GM20431 (cell line): Measurements from ENCODE around the gene PRSS22.

Experiments used
- in situ Hi-C: fragments of 300-500 bp; cut with MseI, MboI; formaldehyde crosslinking; loops from one replicate; pipeline ENCODE4 v1.15.0; 2020; ENCODE audit warnings: low sequenced_read_pairs; ENCODE audit not compliant: unreplicated experiment

PRSS22 gene

DNA sequence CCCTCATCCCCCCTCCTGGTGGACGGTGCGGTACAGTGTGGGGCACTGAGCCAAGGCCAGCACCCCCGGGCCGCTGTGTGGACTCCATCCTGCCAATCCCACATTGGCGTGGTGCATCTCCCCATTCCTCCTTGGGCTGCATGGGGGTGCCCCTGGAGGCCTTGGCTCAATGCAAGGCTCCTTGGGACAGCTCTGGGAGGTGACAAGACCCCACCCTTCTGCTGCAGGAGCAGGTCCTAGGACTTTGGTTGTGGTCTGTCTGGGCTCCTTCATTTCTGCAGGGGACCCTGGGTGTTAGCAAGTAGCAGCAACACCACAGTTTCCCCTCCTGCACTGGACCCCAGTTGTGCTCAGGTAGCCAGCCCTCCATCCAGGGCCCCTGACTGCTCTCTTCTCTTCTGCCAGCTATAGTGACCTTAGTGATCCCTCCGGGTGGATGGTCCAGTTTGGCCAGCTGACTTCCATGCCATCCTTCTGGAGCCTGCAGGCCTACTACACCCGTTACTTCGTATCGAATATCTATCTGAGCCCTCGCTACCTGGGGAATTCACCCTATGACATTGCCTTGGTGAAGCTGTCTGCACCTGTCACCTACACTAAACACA, 39.6 kb downstream of the PRSS22 start:
- in situ Hi-C loops: no loop called here

DNA sequence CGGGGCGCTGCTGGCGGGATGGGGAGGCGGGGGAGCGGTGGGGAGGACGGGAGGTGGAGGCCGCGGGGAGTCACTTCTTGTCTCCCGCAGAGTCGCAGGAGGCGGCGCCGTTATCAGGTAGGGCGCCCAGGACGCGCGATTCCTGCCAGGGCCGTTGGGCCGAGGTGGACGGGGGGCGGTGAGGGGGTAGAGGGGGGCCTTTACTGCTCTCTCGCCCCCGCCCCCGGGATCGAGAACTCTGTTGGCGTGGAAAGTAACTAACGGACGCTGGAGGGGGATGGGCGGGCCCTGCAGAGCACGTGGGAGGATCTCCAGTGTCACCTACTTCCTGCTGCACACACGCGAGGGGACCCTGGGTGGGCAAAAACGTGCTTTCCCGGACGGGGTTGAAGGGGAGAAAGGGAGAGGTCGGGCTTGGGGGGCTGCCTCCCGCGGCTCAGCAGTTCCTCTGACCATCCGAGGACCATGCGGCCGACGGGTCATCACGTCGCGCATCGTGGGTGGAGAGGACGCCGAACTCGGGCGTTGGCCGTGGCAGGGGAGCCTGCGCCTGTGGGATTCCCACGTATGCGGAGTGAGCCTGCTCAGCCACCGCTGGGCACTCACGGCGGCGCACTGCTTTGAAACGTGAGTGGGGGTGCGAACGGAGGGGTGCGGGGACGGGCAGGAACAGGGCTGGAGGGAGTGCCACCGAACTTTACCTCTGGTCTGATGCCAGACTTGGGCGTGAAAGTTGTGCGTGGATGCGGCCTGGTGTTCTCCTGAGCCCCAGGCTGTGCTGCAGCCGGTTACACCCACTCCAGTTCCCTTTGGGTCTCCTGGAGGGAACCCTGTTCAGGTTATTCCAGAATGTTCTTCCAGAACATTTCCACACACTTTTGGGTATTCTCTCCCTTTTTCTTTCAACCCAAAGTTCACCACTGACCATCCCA, 40.4 kb downstream of the PRSS22 start:
- in situ Hi-C loops: no loop called here

DNA sequence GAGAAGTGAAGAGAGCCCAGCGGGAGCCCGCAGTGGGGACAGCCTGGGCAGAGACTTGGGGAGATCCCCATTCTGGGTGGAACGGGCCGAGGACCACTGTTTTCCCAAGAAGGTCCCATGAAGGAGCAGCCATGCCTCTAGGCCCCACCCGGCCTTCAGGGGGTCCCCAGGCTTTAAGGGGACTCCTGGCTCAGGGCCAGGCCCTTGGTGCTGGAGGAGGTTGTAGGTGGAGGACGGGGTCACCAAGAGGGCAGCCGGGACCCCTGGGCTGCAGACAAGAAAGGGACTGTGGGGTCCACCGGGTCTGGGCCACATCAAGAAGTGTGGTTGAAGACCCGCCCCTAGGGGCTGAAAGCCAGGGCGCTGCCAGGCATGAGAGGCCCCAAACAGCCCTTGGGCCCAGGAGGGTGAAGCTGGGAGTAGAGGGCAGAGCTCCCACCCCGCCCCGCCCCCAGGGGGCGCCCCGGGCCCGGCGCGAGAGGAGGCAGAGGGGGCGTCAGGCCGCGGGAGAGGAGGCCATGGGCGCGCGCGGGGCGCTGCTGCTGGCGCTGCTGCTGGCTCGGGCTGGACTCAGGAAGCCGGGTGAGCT, 41.1 kb downstream of the PRSS22 start, which contains the start of gene PRSS21:
Gene PRSS21, plus strand, starts transcription at position 487 of the 589 bp plus-strand sequence. Its CDS starts 32 bp downstream, at position 519.
- in situ Hi-C loops: no loop called here

- in situ Hi-C loops: no loop called here
Observed at GRCh38 chr16:2815299-2815771, 42.6 kb downstream of the PRSS22 start.

GRCh38 chr16:2814551-2815298, 43.2 kb downstream of the PRSS22 start:
- in situ Hi-C loops: no loop called here

- in situ Hi-C loops: no loop called here
Observed at GRCh38 chr16:2813771-2814221, 44.2 kb downstream of the PRSS22 start.

DNA sequence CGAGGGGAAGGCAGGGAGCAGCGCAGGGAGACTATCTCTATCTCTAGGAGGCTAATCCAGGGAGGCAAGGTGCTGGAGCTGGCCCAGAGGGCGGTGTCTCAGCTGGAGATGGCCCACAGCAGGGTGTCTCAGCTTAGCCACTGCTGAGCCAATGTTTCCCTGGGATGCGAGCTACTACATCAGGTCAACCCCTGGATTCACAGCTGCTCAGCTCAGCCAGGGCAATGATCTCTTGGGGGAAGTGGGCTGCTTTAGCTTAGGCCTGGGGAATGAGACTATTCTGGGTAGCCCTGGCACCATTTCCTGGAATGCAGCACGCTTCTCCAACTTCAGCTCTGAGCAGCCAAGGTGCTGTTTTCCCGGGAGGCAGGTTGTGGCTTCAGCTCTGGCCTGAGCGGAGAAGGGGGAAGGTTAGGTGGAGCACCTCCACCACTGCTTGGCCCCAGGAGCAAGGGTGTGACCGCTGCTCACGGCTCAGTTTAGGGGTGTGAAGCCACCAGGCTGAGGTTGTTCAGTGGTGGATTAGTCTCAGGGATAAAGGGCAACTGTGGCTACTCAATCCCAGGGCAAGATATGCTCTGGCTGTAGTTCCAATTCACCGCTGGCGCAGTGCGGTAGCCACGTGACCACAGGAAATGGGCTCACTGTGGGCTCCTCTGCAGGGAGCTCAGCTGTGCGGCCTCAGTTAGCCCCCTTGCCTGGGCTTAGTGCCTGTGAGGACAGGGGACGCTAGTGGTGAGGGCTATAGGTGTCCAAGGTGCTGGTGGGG, 46.1 kb downstream of the PRSS22 start:
- in situ Hi-C loops: no loop called here

GRCh38 chr16:2810651-2811050, 47.3 kb downstream of the PRSS22 start:
- in situ Hi-C loops: no loop called here

- in situ Hi-C loops: no loop called here
Observed at GRCh38 chr16:2809149-2809760, 48.7 kb downstream of the PRSS22 start.

DNA sequence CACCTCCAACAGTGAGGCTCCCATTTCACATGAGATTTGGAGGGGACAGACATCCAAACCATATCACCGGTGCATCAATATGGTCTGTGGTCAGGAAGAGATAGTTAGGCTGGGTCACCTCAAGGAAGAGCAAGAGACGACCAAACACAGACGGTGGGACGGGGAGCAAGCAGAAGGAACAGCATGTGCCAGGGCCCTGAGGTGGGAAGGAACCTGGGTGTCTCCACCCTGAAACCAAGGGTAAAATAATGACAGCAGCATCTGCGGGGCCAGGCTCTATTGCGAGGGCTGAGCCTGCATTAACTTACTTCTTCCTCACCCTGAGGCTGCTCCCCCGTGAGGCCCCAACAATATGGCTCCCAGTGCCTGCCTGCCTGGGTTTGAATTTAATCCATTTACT, 49.8 kb downstream of the PRSS22 start:
- in situ Hi-C loops: no loop called here

- in situ Hi-C loops: no loop called here
Observed at GRCh38 chr16:2806286-2806685, 51.7 kb downstream of the PRSS22 start.

GRCh38 chr16:2804728-2805127, 53.2 kb downstream of the PRSS22 start:
- in situ Hi-C loops: no loop called here

GRCh38 chr16:2803545-2804195, 54.3 kb downstream of the PRSS22 start:
- in situ Hi-C loops: no loop called here
